HEK293 (cell line): ENCODE data around the gene ARIH2.

Experiments used
- AEBP2 ChIP-seq: fragments of 450-650 bp; formaldehyde crosslinking; IDR thresholded peaks from 2 replicates; pipeline ENCODE4 v1.5.1; 2016; ENCODE audit warnings: missing biosample characterization, missing genetic modification characterization, borderline replicate concordance
- BCL11B ChIP-seq: fragments of 450-650 bp; formaldehyde crosslinking; IDR thresholded peaks from 2 replicates; pipeline ENCODE4 v1.5.1; 2016; ENCODE audit warnings: low read depth, missing biosample characterization, missing genetic modification characterization
- INSM2 ChIP-seq: fragments of 450-650 bp; formaldehyde crosslinking; IDR thresholded peaks from 2 replicates; pipeline ENCODE4 v1.5.1; 2016; ENCODE audit warnings: missing biosample characterization, missing genetic modification characterization
- OSR2 ChIP-seq: fragments of 450-650 bp; formaldehyde crosslinking; IDR thresholded peaks from 2 replicates; pipeline ENCODE4 v1.5.1; 2016; ENCODE audit warnings: missing biosample characterization, missing genetic modification characterization
- ZBTB1 ChIP-seq: fragments of 450-650 bp; formaldehyde crosslinking; IDR thresholded peaks from 2 replicates; pipeline ENCODE4 v1.5.1; 2016; ENCODE audit warnings: missing biosample characterization, missing genetic modification characterization
- ZBTB10 ChIP-seq: fragments of 450-650 bp; formaldehyde crosslinking; IDR thresholded peaks from 2 replicates; pipeline ENCODE4 v1.5.1; 2016; ENCODE audit warnings: missing biosample characterization, missing genetic modification characterization
- ZNF112 ChIP-seq: fragments of 450-650 bp; formaldehyde crosslinking; IDR thresholded peaks from 2 replicates; pipeline ENCODE4 v1.5.0; 2017; ENCODE audit warnings: missing biosample characterization, missing genetic modification characterization
- ZNF157 ChIP-seq: fragments of 450-650 bp; formaldehyde crosslinking; IDR thresholded peaks from 2 replicates; pipeline ENCODE4 v1.5.1; 2016; ENCODE audit warnings: missing biosample characterization, missing genetic modification characterization
- ZNF169 ChIP-seq: fragments of 450-650 bp; formaldehyde crosslinking; IDR thresholded peaks from 2 replicates; pipeline ENCODE4 v1.5.1; 2016; ENCODE audit warnings: missing biosample characterization, missing genetic modification characterization
- ZNF18 ChIP-seq: fragments of 450-650 bp; formaldehyde crosslinking; IDR thresholded peaks from 2 replicates; pipeline ENCODE4 v1.5.1; 2016; ENCODE audit warnings: missing biosample characterization, missing genetic modification characterization
- ZNF23 ChIP-seq: fragments of 450-650 bp; formaldehyde crosslinking; IDR thresholded peaks from 2 replicates; pipeline ENCODE4 v1.5.1; 2016; ENCODE audit warnings: missing biosample characterization, missing genetic modification characterization, borderline replicate concordance
- ZNF335 ChIP-seq: fragments of 450-650 bp; formaldehyde crosslinking; conservative IDR thresholded peaks from 2 replicates; pipeline ENCODE4 v1.5.1; 2016; ENCODE audit warnings: missing biosample characterization, missing genetic modification characterization
- ZNF350 ChIP-seq: fragments of 450-650 bp; formaldehyde crosslinking; IDR thresholded peaks from 2 replicates; pipeline ENCODE4 v1.5.0; 2017; ENCODE audit warnings: missing biosample characterization, mild to moderate bottlenecking, missing genetic modification characterization
- ZNF362 ChIP-seq: fragments of 450-650 bp; formaldehyde crosslinking; IDR thresholded peaks from 2 replicates; pipeline ENCODE4 v1.5.1; 2016; ENCODE audit warnings: missing biosample characterization, missing genetic modification characterization
- ZNF37A ChIP-seq: fragments of 450-650 bp; IDR thresholded peaks from 2 replicates; pipeline ENCODE4 v1.5.1; 2018; ENCODE audit warnings: missing biosample characterization, missing genetic modification characterization
- ZNF48 ChIP-seq: fragments of 450-650 bp; formaldehyde crosslinking; IDR thresholded peaks from 2 replicates; pipeline ENCODE4 v1.5.1; 2016; ENCODE audit warnings: missing biosample characterization, missing genetic modification characterization
- ZNF529 ChIP-seq: fragments of 450-650 bp; formaldehyde crosslinking; IDR thresholded peaks from 2 replicates; pipeline ENCODE4 v1.5.1; 2017; ENCODE audit warnings: missing genetic modification characterization, missing biosample characterization; ENCODE audit not compliant: insufficient replicate concordance
- ZNF544 ChIP-seq: fragments of 450-650 bp; formaldehyde crosslinking; IDR thresholded peaks from 2 replicates; pipeline ENCODE4 v1.5.0; 2017; ENCODE audit warnings: missing biosample characterization, missing genetic modification characterization
- ZNF558 ChIP-seq: fragments of 450-650 bp; formaldehyde crosslinking; IDR thresholded peaks from 2 replicates; pipeline ENCODE4 v1.5.1; 2016; ENCODE audit warnings: missing biosample characterization, missing genetic modification characterization
- ZNF629 ChIP-seq: fragments of 450-650 bp; formaldehyde crosslinking; IDR thresholded peaks from 2 replicates; pipeline ENCODE4 v1.5.1; 2017; ENCODE audit warnings: missing biosample characterization, missing genetic modification characterization
- ZSCAN16 ChIP-seq: fragments of 450-650 bp; formaldehyde crosslinking; IDR thresholded peaks from 2 replicates; pipeline ENCODE4 v1.5.1; 2016; ENCODE audit warnings: missing biosample characterization, missing genetic modification characterization
- ZSCAN23 ChIP-seq: fragments of 450-650 bp; formaldehyde crosslinking; IDR thresholded peaks from 2 replicates; pipeline ENCODE4 v1.5.1; 2016; ENCODE audit warnings: missing biosample characterization, missing genetic modification characterization
- TF ChIP-seq, protein P1 (sequence below): fragments of 450-650 bp; formaldehyde crosslinking; IDR thresholded peaks from 2 replicates; pipeline ENCODE4 v1.5.1; 2017; ENCODE audit warnings: missing biosample characterization, missing genetic modification characterization
- TF ChIP-seq, protein P2 (sequence below): fragments of 450-650 bp; formaldehyde crosslinking; IDR thresholded peaks from 2 replicates; pipeline ENCODE4 v1.5.1; 2017; ENCODE audit warnings: missing biosample characterization, missing genetic modification characterization
- TF ChIP-seq, protein P3 (sequence below): fragments of 450-650 bp; formaldehyde crosslinking; IDR thresholded peaks from 2 replicates; pipeline ENCODE4 v1.5.1; 2016; ENCODE audit warnings: missing biosample characterization, missing genetic modification characterization

Gene ARIH2

GRCh38 chr3:48929358-48930035, 10.9 kb downstream of the ARIH2 start (continued):
- TF ChIP-seq ZNF529 (tag by site-specific recombination) (no peak), ZBTB10 (tag by site-specific recombination) (no peak), ZNF558 (tag by site-specific recombination) (no peak), OSR2 (tag by site-specific recombination) (peak; percentile 23; the same call in 1 of the 2 replicates), ZSCAN23 (tag by site-specific recombination) (no peak), ZNF169 (tag by site-specific recombination) (no peak), ZBTB1 (no peak), ZNF18 (tag by site-specific recombination) (peak; percentile 53; the same call in 1 of the 2 replicates), ZNF350 (tag by site-specific recombination) (no peak), ZNF544 (tag by site-specific recombination) (no peak), ZNF48 (no peak), ZNF335 (tag by site-specific recombination) (no peak), INSM2 (tag by site-specific recombination) (no peak), ZNF157 (tag by site-specific recombination) (no peak), ZNF23 (tag by site-specific recombination) (no peak), ZNF112 (tag by site-specific recombination) (no peak), ZSCAN16 (tag by site-specific recombination) (no peak), BCL11B (no peak), AEBP2 (tag by site-specific recombination) (no peak), ZNF629 (tag by site-specific recombination) (no peak), ZNF37A (tag by site-specific recombination) (no peak), ZNF362 (tag by site-specific recombination) (no peak)
- TF ChIP-seq, protein P1, sequence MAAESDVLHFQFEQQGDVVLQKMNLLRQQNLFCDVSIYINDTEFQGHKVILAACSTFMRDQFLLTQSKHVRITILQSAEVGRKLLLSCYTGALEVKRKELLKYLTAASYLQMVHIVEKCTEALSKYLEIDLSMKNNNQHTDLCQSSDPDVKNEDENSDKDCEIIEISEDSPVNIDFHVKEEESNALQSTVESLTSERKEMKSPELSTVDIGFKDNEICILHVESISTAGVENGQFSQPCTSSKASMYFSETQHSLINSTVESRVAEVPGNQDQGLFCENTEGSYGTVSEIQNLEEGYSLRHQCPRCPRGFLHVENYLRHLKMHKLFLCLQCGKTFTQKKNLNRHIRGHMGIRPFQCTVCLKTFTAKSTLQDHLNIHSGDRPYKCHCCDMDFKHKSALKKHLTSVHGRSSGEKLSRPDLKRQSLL (tag by site-specific recombination): no peak
- TF ChIP-seq, protein P2, sequence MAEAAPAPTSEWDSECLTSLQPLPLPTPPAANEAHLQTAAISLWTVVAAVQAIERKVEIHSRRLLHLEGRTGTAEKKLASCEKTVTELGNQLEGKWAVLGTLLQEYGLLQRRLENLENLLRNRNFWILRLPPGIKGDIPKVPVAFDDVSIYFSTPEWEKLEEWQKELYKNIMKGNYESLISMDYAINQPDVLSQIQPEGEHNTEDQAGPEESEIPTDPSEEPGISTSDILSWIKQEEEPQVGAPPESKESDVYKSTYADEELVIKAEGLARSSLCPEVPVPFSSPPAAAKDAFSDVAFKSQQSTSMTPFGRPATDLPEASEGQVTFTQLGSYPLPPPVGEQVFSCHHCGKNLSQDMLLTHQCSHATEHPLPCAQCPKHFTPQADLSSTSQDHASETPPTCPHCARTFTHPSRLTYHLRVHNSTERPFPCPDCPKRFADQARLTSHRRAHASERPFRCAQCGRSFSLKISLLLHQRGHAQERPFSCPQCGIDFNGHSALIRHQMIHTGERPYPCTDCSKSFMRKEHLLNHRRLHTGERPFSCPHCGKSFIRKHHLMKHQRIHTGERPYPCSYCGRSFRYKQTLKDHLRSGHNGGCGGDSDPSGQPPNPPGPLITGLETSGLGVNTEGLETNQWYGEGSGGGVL: no peak
- TF ChIP-seq, protein P3, sequence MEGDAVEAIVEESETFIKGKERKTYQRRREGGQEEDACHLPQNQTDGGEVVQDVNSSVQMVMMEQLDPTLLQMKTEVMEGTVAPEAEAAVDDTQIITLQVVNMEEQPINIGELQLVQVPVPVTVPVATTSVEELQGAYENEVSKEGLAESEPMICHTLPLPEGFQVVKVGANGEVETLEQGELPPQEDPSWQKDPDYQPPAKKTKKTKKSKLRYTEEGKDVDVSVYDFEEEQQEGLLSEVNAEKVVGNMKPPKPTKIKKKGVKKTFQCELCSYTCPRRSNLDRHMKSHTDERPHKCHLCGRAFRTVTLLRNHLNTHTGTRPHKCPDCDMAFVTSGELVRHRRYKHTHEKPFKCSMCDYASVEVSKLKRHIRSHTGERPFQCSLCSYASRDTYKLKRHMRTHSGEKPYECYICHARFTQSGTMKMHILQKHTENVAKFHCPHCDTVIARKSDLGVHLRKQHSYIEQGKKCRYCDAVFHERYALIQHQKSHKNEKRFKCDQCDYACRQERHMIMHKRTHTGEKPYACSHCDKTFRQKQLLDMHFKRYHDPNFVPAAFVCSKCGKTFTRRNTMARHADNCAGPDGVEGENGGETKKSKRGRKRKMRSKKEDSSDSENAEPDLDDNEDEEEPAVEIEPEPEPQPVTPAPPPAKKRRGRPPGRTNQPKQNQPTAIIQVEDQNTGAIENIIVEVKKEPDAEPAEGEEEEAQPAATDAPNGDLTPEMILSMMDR: no peak
